ENCODE measurements around the gene KRT75.

The KRT75 gene

DNA sequence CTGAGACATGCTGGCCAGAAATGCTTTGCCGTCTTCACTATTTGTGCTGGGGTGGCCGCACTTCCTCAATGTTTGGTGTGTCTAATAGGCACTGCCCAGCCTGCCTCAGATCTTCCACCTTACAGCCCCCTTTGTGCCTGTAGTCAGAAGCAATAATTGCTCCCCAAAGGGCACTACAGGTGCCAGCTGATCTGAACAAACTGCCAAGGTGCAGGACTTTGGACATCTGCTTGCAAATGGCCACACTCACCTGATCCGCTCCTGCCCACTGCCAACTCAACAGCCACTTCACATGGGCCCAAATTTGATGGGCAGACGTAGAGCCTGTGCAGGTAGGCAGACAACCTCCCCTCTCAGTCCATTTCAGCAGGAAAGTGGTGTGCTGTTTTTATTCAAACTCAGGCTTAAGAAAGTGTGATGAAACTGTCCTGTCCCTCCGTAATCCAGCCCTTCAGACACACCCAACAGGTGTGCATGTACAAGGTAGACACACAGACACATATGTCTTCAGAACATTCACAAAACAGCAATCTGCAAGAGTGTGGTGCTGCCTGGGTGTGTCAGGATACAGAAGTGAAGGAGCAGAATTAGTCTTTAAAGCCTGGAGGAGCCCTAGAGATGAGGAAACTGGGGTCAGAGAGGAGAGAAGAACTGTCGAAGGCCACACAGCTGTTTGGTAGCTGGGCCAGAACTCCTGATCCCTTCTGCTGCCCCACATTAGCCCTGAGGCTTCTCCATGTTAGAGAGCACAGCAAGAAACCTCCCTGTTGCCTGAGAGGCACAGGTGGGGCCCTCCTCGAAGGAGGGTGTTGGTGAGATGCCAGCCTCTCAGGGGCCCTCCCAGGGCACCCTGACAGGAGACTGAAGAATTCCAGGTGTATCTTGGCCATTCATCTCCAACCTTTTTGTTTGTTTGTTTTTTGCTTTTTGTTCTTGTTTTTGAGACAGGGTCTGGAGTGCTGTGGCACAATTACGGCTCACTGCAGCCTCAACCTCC lies 4.4 kb upstream of the KRT75 start:
- in situ Hi-C loops (cut with HindIII; ENCODE audit: low pct_ligation_motif_present, low sequenced_read_pairs) = no loop called here
- DNase-seq = no peak
- Histone ChIP-seq H3K4me3 (ENCODE audit: low read depth, low read length) (no peak overlapping the region), H3K27me3 (replicated peaks) (no peaks in the 10 kb centered on the region), H3K36me3 (replicated peaks) (no peaks in the 10 kb centered on the region), H3K27ac (no peak overlapping the region)
- TF ChIP-seq, protein P1, sequence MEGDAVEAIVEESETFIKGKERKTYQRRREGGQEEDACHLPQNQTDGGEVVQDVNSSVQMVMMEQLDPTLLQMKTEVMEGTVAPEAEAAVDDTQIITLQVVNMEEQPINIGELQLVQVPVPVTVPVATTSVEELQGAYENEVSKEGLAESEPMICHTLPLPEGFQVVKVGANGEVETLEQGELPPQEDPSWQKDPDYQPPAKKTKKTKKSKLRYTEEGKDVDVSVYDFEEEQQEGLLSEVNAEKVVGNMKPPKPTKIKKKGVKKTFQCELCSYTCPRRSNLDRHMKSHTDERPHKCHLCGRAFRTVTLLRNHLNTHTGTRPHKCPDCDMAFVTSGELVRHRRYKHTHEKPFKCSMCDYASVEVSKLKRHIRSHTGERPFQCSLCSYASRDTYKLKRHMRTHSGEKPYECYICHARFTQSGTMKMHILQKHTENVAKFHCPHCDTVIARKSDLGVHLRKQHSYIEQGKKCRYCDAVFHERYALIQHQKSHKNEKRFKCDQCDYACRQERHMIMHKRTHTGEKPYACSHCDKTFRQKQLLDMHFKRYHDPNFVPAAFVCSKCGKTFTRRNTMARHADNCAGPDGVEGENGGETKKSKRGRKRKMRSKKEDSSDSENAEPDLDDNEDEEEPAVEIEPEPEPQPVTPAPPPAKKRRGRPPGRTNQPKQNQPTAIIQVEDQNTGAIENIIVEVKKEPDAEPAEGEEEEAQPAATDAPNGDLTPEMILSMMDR (IDR thresholded peaks at IDR 0.05; ENCODE audit: low read depth, low read length, missing control alignments) = no peak

DNA sequence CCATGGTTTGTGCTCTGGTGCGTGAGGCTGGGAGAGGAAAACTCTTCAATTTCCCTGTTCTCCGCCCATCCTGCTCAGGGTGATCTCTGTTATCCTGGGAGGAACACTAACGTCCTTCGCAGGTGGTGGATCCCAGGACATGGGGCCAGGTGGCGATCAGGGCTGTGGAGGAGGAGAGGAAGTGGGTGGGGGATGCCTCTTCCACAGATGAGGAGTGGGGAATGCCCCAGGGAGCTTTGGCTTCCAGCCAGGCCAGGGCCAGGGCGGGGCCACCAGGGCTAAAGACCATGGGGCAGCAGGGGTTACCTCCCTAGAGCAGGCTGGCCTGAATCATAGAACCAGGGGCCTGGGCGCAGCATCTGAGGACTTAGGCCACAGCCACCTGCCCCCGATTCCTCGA lies 3.3 kb upstream of the KRT75 start:
- TF ChIP-seq, protein P1 (IDR thresholded peaks at IDR 0.05; ENCODE audit: low read depth, low read length, missing control alignments) = no peak
- no peak overlapping the region for H3K27ac ChIP-seq
- DNase-seq = no peak
- no peak overlapping the region for H3K4me3 ChIP-seq (ENCODE audit: low read depth, low read length)
- in situ Hi-C loops (cut with HindIII; ENCODE audit: low pct_ligation_motif_present, low sequenced_read_pairs) = no loop called here
- no peaks in the 10 kb centered on the region for H3K36me3 ChIP-seq (replicated peaks)
- no peaks in the 10 kb centered on the region for H3K27me3 ChIP-seq (replicated peaks)

DNA sequence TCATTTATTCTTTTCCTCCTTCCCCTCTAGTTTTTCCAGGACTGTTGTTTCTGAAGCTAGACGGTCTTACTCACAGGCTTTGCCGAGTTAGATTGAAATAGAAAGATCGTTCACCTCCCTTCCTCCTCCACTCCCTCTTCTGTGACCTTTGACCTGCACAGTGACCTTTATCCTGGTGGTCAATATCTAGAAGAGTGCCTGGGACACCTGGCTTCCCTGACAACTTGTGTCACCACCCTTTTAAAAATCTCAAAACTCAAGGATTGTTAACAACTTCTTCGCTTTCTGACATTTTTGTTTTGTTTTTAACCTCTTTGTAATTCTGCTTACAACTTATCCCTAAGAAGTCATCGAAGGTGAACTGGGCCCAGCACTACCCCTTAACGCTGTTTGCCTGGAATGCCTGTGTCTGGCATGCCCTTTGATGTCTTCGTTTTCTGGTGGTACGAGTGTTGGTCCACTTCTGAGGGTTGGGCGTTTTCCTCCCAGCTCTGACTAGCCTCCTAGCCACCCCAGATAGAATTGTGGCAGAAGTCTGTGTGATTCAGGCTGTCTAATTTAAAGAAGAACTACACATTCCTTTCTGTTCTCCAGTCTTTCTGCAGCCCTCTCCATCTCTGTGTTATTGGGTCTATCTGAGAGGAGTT lies 2.8 kb upstream of the KRT75 start:
- Histone ChIP-seq H3K27me3 (replicated peaks) (no peaks in the 10 kb centered on the region), H3K36me3 (replicated peaks) (no peaks in the 10 kb centered on the region), H3K27ac (no peak overlapping the region), H3K4me3 (ENCODE audit: low read depth, low read length) (no peak overlapping the region)
- DNase-seq = no peak
- TF ChIP-seq, protein P1 (IDR thresholded peaks at IDR 0.05; ENCODE audit: low read depth, low read length, missing control alignments) = no peak
- in situ Hi-C loops (cut with HindIII; ENCODE audit: low pct_ligation_motif_present, low sequenced_read_pairs) = no loop called here

DNA sequence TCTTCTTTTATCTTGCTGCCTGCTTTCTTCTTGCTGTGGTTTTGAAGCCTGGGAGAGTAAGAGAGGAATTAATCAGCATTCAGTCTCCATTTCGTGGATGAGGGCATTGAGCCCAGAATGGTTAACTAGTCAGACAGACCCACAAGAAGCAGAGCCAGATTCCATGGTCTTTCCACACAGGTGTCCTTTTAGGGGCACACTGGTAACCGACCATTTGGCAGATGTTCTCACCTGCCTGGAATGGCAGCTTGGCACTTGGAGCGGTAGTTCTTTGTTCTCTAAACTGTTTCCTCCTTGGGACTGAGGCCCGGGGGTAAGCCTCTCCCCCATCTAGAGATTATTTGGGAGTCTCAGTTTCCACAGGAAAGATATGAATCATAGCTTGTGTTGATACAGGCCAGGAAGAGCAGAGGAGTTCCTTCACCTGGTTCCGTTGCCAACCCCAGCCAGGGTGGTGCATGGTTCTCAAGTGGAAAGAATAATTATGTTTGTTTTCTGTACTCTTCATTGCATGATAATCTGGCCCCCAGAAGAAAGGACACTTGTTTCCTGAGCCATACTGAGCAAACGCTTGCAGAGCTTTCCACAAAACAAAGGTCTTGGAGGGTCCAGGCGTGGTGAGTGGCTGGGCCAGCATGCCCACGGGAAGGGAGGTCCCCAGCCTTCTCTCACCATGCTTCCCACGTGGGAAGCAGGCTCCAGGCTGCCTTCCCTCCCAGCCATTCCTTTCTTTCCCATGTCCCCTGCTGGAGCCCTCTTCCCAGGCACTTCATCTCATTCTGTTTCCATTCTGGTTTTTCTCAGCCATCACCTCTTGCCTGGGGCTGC lies 2.0 kb upstream of the KRT75 start:
- TF ChIP-seq, protein P1 (IDR thresholded peaks at IDR 0.05; ENCODE audit: low read depth, low read length, missing control alignments) = no peak
- Histone ChIP-seq H3K36me3 (replicated peaks) (no peaks in the 10 kb centered on the region), H3K27ac (no peak overlapping the region), H3K27me3 (replicated peaks) (peaks cover 3% of the 10 kb centered on the region), H3K4me3 (ENCODE audit: low read depth, low read length) (no peak overlapping the region)
- no peak for DNase-seq
- in situ Hi-C loops (cut with HindIII; ENCODE audit: low pct_ligation_motif_present, low sequenced_read_pairs) = no loop called here

DNA sequence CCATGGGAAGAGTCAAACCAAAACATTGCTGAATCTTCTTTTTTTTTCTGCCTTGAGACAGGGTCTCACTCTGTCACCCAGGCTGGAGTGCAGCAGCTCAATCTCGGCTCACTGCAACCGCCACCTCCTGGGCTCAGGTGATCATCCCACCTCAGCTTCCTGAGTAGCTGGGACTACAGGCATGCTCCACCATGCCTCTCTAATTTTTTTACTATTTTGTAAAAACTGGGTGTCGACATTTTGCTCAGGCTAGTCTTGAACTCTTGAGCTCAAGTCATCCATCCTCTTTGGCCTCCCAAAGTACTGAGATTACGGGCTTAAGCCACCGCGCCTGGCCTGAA lies 1.5 kb upstream of the KRT75 start:
- no peak for DNase-seq
- in situ Hi-C loops (cut with HindIII; ENCODE audit: low pct_ligation_motif_present, low sequenced_read_pairs) = no loop called here
- Histone ChIP-seq H3K27ac (no peak overlapping the region), H3K27me3 (replicated peaks) (peaks cover 4% of the 10 kb centered on the region), H3K4me3 (ENCODE audit: low read depth, low read length) (no peak overlapping the region), H3K36me3 (replicated peaks) (no peaks in the 10 kb centered on the region)
- TF ChIP-seq, protein P1 (IDR thresholded peaks at IDR 0.05; ENCODE audit: low read depth, low read length, missing control alignments) = no peak

Measured in brain microvascular endothelial cell (primary cell).